ENCODE measurements around the gene CDC14B.
"Not testable (repeated sequence)": the region's sequence is repeated elsewhere in the genome, so short reads cannot be mapped to it uniquely, and the experiment has no call there.

The CDC14B gene

DNA sequence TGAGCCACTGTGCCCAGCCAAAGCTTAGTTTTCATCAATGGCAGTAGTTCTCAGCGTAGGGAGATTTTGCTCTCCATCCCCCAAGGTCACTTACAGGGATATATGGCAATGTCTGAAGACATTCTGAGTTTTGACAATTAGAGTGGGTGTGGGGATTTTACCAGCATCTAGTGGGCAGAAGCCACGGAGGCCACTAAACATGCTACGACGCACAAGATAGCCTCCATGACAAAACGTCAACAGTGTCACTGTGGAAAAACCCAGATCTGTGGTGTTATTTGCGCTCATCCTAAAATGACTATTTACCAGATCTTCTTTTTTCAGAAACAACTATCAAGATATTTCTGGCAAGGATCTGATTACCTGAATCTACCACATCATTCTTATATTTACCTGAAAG lies 68.2 kb downstream of the CDC14B start:
- no peak for DNase-seq (ENCODE audit: low read depth in 2 of 3, low spot score in 2 of 3)

DNA sequence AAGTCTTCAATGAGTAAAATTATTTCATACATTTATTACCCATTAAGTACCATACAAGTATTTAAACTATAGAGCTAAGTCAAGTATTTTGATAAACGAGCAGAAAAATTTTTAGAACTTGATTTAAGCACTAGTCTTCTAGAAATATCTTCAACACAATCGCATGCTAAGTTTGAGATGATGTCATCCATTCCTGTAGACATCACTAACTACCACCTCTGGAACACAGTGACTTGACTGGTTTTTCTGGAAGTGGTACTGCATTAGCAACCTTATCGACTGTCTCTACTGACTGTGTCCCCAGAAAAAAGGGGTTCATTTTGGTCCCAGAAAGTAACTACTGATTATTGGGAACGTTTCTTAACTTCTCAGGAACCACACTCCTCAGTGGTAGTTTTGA lies 69.0 kb downstream of the CDC14B start:
- DNase-seq (ENCODE audit: low read depth in 2 of 3, low spot score in 2 of 3) = no peak

DNA sequence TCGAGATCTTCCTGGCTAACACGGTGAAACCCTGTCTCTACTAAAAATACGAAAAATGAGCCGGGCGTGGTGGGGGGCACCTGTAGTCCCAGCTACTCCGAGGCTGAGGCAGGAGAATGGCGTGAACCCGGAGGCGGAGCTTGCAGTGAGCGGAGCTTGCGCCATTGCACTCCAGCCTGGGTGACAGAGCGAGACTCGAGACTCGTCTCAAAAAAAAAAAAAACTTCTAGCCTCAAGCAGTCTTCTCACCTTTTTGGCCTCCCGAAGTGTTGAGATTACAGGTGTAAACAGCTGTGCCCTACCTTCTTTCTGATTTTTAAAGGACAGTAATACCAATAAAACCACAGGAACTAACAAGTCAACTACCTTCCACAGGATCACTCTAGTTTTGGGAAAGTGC lies 76.5 kb downstream of the CDC14B start:
- DNase-seq (ENCODE audit: low read depth in 2 of 3, low spot score in 2 of 3) = not testable (repeated sequence)

DNA sequence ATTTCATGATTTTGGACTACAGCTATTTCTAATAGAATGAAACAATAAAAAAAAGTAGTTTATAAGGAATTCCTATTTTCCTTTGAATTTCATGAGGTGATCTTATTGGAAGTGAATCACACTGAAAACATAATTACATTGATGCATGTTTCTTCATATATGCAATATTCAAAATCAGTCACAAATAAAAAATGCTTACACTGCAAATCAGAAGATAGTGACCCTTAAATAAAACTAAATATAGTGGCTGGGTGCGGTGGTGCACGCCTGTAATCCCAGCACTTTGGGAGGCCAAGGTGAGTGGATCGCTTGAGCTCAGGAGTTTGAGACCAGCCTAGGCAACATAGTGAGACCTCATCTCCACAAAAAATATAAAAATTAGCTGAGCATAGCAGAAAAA lies 79.5 kb downstream of the CDC14B start:
- DNase-seq (ENCODE audit: low read depth in 2 of 3, low spot score in 2 of 3) = no peak

DNA sequence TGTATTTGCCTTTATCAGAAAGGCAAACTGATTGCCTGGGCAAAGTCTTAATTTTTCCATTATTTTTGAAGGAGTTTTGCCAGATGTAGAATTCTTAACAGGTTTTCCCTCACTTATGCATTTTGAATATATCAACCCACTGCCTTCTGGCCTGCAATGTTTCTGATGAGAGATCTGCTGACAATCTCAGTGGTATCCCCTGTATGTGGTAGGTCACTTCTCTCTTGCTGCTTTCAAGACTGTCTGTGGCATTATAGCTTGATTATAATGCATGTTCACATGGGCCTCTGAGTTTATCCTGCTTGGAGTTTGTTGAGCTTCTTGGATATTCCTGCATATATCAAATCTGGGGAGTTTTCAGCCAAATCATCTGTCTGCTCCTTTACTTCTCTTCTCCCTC lies 87.5 kb downstream of the CDC14B start:
- no peak for DNase-seq (ENCODE audit: low read depth in 2 of 3, low spot score in 2 of 3)

DNA sequence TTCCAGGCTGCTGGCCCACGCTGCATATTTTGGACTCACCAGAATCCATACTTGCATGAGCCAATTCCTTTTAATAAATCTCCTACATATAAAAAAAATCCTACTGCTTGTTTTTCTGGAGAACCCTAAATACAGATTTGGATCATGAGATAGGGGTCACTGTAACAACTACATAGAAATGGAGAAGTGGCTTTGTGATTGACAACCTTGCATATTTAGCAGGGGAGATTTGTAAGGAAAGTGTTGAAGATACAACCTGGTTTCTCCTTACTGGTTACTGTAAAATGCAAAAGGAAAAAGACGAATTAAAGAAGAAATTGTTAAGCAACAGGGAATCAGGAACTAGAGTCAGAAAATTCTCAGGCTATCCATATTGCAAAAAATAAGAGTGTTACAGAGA lies 94.9 kb downstream of the CDC14B start:
- no peak for DNase-seq (ENCODE audit: low read depth in 2 of 3, low spot score in 2 of 3)

DNA sequence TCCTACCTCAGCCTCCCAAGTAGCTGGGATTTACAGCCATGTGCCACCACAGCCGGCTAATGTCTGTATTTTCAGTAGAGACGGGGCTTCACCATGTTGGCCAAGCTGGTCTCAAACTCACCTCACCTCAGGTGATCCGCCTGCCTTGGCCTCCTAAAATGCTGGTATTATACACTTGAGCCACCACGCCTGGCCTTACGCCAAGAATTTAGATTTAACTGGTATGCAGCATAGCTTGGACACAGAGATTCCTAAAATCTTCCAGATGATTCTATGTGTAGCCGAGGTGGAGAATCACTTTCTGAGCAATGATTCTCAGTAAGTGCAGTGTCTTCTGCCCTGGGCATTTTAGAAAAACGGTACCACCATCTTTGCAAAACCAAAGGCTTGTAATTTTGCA lies 95.6 kb downstream of the CDC14B start:
- DNase-seq (ENCODE audit: low read depth in 2 of 3, low spot score in 2 of 3) = no peak

DNA sequence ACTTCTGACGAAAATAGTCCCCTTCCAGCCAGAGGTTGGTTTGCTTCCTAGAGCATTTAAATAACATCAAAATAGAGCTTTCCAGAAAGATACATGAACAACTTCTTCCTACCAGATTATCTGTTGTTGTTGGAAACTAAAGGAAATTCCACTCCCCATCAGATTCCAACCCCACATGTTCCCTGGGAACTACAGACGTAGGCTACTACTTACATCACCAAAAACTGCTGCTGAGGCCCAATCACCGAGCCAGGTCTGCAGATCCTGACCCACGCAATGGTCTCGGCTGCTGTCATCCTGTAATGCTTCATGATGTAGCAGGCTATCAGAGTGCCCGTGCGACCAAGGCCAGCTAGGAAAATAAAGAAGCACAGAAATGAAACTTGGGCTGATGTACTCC lies 96.3 kb downstream of the CDC14B start:
- DNase-seq (ENCODE audit: low read depth in 2 of 3, low spot score in 2 of 3) = no peak

DNA sequence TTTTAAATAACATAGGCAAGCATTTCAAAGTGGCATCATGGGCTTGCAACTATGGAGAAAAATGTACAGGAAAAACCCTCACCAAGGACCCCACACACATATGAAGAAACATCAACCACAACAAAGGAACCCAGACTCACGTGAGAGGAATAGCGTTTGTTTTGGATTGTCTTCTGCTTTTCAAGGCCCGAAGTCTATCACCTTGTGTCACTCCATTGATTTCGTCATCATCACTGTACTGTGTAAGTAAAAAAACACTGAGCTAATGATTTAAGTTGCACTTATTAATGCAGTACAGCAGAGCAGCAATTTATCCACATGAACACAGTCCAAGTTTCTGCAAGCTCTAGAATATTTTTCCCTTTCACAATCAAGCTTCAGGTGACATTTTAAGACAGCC lies 97.3 kb downstream of the CDC14B start:
- DNase-seq (ENCODE audit: low read depth in 2 of 3, low spot score in 2 of 3) = no peak

DNA sequence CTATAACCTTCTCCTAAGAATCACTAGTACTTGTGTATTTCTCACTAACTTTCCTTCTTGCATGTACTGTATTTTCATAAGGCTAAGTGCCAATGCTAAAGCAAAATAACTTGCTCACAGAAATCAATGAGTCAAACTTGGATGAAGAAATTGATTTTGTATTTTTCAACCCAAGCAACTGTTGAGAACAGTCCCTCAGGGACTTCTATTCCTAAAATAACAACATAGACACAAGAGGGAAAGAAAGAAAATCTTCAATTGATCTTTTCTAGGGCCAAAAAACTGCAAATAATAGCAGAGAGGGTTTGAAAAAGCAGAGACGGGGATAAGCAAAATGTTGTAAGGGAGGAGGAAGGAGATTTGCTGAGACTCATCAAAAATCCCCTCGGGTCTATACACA lies 99.9 kb downstream of the CDC14B start:
- no peak for DNase-seq (ENCODE audit: low read depth in 2 of 3, low spot score in 2 of 3)

DNA sequence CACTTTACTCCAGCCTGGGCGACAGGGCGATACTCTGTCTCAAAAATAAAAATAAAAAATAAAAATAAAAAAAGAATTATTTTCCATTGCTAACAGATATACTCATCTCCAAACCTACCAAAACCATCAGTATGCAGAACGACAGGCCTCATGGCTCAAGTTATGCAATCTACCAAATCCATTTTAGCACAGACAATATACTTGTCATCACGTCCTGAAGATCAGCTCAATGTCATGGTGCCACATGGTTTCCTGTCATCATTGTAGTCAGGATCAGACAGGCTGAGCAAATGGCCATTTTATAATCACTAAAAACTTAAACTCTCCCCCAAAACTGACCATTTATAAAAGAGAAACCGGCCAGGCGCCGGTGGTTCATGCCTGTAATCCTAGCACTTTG lies 100.5 kb downstream of the CDC14B start:
- no peak for DNase-seq (ENCODE audit: low read depth in 2 of 3, low spot score in 2 of 3)

DNA sequence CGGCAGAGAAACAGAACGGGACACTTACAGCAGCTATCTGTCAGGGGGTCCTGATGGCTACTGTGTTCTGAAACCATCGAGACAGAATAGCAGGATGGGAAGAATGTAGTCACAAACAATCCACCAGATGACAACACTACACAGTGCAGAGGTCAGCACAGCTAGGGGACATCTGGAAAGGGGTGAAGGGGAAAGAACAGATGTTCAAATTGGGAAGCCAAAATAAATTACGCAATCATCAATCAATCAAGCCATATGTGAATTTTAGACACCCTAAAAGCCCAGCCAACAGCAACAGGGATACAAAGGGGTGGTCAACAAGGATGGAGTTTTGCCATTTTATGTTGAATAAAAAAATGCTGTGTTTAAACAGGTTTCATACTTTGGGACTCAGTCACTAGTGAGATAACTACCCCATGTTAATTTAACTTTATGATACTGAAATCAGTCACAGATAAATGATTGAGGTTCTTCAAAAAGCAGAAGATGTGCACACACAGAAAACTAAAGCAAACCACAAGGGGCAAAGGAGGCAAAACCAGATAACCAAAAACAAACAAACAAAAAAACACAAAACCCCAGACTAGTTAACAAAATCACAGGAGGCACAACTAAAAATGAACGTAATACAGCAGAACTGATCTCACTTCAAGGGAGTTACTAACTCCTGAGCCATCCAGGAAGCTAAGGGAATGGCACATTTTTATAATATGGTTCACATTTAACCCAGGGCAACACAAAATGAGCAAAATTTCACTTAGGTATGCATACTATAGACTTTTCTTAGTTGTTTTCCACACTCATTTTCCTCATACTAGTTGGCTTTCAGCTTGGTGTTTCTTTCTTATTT lies 103.8 kb downstream of the CDC14B start:
- DNase-seq (ENCODE audit: low read depth in 2 of 3, low spot score in 2 of 3) = no peak

DNA sequence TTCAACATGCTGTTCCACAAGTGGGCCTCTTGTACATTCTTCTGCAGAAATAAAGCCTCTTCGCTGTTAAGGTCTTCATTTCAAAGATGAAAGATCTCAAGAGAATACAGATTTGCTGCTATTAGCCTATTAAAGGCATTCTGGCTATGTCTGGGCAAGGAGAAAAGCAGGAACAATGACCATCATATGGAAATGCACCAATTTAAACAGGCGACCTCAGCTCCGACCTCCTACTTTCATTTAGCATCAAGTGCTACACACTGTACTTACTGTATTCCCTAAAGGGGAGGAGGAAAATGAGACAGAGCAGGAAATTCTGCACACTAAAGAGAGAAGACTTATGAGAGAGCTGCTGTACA lies 104.9 kb downstream of the CDC14B start:
- no peak for DNase-seq (ENCODE audit: low read depth in 2 of 3, low spot score in 2 of 3)

DNA sequence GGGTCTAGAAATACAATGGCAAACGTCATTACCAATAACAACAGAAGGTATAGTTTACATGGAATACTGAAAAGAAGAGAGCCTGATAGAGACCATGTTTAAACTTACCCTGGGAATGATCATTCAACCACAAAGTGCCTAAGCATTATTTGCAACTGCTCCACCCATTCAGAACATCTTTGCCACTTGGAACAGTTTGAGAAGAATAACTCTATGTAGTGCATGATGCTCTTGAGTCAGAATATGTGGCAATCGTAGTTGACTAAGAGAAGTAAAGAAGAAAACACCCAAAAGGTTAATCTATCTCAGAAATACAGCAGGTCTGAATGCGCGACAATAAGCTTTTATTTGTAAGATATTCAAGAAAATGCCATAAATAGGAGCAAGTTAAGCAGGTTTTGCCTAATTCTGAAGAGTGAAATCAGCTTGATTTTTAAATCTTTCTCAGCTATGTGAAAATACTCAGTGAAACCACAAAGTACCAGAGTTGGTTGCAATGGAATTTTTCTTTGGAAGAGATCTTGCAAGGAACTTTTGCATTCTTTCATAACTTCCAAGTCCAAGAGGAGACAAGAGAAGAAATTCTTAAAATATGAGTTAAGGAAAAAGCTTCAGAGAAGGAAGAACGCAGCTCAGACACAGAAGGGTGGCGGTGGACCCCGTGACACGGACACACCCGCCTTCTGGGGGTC lies 105.4 kb downstream of the CDC14B start:
- no peak for DNase-seq (ENCODE audit: low read depth in 2 of 3, low spot score in 2 of 3)

DNA sequence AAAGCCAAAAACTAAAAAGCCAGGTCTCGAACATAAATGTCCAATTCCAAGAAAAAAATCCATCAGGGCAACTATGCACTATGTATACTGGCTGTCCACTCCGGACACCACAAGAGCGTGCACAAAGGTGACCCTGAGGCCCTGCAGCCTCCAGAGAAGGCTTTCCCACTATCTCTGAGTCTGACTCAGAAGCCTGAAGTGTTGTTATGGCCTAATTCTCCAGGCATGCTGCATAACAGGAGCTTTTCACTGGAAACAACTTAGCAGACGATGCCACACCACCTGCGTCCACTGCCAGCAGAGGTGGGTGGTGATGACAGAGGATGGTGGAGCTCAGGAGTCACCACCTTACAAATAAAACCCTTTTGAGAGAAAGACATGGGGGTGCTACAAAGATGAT lies 106.0 kb downstream of the CDC14B start:
- DNase-seq (ENCODE audit: low read depth in 2 of 3, low spot score in 2 of 3) = no peak

DNA sequence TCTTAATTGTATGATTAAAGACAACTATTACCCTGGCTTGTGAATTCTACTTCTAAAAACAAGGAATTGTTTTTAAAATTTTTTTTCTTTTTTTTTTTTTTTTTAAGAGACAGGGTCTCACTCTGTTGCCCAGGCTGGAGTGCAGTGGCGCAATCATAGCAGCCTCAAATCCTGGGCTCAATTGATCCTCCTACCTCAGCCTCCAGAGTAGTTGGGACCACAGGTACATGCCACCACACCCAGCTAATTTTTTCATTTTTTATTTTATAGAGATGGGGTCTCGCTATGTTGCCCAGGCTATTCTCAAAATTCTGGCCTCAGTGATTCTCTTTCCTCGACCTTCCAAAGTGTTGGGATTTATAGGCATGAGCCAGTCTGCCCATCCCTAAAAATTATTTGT lies 107.4 kb downstream of the CDC14B start:
- no peak for DNase-seq (ENCODE audit: low read depth in 2 of 3, low spot score in 2 of 3)

DNA sequence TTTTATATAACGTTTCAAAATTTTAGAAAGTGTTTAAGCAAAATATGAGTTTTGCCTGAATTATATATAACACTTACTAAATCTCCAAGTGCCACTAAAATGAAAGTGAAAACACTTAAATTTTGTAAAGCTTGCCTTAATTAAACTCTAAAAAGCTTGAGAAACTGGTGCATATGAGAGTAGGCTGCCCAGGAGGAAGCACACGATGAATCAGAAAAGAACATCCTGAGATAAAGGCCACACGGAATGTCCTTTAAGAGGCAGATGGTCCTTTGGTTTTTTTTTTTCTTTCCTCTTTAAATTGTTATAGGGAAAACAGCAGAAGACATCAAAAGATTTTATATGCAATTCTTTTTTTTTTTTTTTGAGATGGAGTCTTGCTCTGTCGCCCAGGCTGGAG lies 109.4 kb downstream of the CDC14B start:
- no peak for DNase-seq (ENCODE audit: low read depth in 2 of 3, low spot score in 2 of 3)

DNA sequence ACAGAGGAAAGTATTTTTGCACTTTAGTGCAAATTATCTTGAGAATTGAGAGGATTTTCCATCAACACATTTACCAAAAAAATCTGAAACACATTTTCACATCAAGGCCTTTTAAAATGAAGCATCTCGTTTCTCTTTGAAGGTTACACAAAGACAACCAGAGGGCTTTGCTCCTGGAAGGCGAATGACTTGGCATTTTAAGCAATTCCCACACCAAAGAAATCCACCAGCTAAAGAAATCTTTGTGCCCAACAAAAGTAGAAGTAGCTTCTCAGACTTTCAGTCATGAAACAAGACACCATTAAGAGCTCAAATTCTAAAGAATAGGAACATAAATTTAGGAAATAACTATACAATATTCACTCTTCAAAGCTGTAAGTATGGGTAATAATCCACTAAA lies 109.8 kb downstream of the CDC14B start:
- DNase-seq (ENCODE audit: low read depth in 2 of 3, low spot score in 2 of 3) = no peak

DNA sequence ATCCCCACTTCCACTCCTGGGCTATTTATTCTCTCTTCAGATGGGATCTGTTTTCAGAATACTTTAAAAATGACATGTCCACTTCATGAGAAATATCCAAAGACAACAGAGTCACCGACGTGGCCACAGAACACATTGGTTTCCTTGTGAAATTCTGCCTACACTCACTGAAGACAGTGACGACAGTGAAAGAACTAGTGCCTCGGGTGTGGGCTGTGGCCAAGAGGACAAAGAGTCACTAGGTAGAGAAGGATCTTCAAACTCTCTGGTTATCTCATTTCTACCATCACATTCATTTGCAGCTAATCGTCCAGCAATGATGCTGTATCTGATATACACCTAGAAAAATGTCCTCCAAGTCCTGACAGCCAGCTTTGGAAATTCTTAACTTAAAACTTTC lies 110.6 kb downstream of the CDC14B start:
- no peak for DNase-seq (ENCODE audit: low read depth in 2 of 3, low spot score in 2 of 3)

DNA sequence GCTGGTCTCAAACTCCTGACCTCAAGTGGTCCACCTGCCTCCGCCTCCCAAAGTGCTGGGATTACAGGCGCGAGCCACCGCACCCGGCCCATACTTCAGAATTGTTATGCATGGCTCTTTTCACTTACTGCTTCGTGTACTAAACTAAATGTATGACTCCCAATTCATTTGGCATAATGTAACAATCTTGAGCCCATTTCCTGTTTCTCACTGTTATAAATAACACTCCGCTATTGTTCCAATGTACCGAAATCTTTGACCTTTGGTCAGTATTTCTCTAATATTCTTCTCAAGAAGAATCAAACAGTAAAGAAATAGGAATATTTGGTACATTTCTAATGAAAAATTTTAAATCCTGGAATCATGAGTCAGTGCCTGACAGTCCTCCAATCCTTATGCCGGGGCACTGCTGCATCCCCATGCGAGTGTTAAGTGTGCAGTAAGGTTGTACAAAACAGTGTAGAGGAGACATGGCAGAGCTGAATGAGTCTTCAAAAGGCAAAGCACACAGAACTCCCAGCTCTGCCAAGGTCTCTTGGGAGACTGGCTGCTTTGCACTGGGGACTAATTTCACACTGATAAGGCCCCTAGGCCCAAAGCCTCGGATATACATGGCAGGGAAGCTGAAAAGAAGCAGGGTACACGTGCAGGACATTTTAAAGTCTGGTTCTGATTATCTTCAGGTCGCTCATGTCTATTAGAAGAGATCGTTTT lies 111.3 kb downstream of the CDC14B start:
- DNase-seq (ENCODE audit: low read depth in 2 of 3, low spot score in 2 of 3) = no peak

DNA sequence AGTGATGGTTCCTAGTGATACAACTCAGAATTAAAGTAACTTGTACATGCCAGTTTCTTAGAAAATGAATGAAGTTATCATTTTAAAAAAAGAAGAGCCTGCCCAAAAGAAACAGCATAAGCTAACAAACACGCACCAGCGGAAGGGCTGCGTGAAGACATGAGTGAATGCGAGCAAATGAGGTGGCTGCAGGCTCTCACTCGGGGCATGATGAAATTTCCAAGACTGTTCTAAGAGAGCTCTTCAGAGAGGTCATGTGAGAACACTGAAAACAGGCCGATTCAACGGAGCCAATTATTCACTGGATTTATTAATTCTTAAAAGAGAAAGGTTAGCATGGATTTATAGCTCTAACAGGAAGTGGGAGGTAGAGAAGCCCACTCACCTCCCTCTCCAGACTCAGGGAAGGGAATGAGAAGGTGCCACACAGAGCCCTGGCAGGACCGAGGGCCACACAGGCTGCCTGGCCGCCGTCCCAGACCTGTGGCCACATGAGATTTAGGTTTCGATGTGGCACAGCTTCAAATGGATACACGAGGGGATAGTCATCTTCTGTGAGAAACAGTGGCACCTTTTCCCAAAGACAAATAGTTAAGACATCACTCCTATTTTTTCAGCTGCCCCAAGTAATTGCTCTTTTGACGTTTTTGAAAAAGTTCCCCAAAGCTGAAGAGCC lies 114.2 kb downstream of the CDC14B start:
- DNase-seq (ENCODE audit: low read depth in 2 of 3, low spot score in 2 of 3) = no peak

DNA sequence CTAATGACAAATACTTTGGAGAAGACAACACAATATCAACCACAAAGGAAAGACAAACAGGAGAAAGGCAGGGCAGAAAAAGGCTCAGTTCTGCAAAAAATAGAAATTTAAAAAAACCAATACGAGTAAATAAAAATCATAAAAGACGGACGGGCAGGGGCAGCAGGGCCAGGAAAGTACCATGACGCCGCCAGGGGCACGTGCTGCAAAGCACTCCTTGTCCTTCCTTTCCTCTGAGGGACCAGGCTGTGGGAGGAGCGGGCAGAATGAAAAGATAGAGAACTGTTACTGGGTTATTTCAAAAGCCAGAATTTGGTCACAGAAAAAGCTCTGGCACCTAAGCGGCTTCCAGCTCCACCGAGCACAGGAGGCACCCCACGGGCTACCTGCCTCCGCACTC lies 115.7 kb downstream of the CDC14B start:
- DNase-seq (ENCODE audit: low read depth in 2 of 3, low spot score in 2 of 3) = no peak

Data from activated CD8-positive, alpha-beta memory T cell treated with anti-CD3 and anti-CD28 coated beads for 48 hours (primary cell).